ENCODE results near the gene PLA2G4B.
A peak's percentile ranks its signal among the peaks of the same experiment; 100 is the strongest.

Gene PLA2G4B

GRCh38 chr15:41853831-41854230, 15.2 kb downstream of the PLA2G4B start:
- TF ChIP-seq FOXM1 (IDR thresholded peaks at IDR 0.05; ENCODE audit: borderline replicate concordance, low read depth) = no peak
- no peak for TF ChIP-seq NFIC (IDR thresholded peaks at IDR 0.05)
- no peak for TF ChIP-seq TCF12 (IDR thresholded peaks at IDR 0.05; ENCODE audit: low read depth)
- TF ChIP-seq REST (IDR thresholded peaks at IDR 0.05; ENCODE audit: low read depth) = no peak
- no peak for TF ChIP-seq TEAD4 (IDR thresholded peaks at IDR 0.05)
- no peak for TF ChIP-seq CREB1 (IDR thresholded peaks at IDR 0.05; ENCODE audit: low read depth)
- TF ChIP-seq YY1 (IDR thresholded peaks at IDR 0.05; ENCODE audit: low read depth) = no peak
- TF ChIP-seq EP300 (IDR thresholded peaks at IDR 0.05; ENCODE audit: borderline replicate concordance) = no peak
- TF ChIP-seq RAD21 (IDR thresholded peaks at IDR 0.05; ENCODE audit: low read depth) = no peak
- no peak for TF ChIP-seq EGR1 (IDR thresholded peaks at IDR 0.05)
- no peak for TF ChIP-seq ZBTB7A (IDR thresholded peaks at IDR 0.05; ENCODE audit: low read depth)
- TF ChIP-seq CEBPB (IDR thresholded peaks at IDR 0.05) = no peak

- TF ChIP-seq MAX (IDR thresholded peaks at IDR 0.05) (peak; percentile 59), EGR1 (IDR thresholded peaks at IDR 0.05) (no peak), REST (IDR thresholded peaks at IDR 0.05; ENCODE audit: low read depth) (no peak), NFIC (IDR thresholded peaks at IDR 0.05) (peak; percentile 35)
These were observed 15.8 kb downstream of the PLA2G4B start for GRCh38 chr15:41854443-41854842.

GRCh38 chr15:41855261-41855961, 16.8 kb downstream of the PLA2G4B start:
- TF ChIP-seq TCF12 (IDR thresholded peaks at IDR 0.05; ENCODE audit: low read depth) (peak; percentile 39; the same call in 1 of the 2 replicates), NFIC (IDR thresholded peaks at IDR 0.05) (no peak), RAD21 (IDR thresholded peaks at IDR 0.05; ENCODE audit: low read depth) (no peak), YY1 (IDR thresholded peaks at IDR 0.05; ENCODE audit: low read depth) (no peak), REST (IDR thresholded peaks at IDR 0.05; ENCODE audit: low read depth) (no peak), EGR1 (IDR thresholded peaks at IDR 0.05) (peak; percentile 64), ZBTB7A (IDR thresholded peaks at IDR 0.05; ENCODE audit: low read depth) (no peak), MAX (IDR thresholded peaks at IDR 0.05) (no peak), FOXM1 (IDR thresholded peaks at IDR 0.05; ENCODE audit: borderline replicate concordance, low read depth) (no peak), EP300 (IDR thresholded peaks at IDR 0.05; ENCODE audit: borderline replicate concordance) (no peak), CREB1 (IDR thresholded peaks at IDR 0.05; ENCODE audit: low read depth) (no peak), TEAD4 (IDR thresholded peaks at IDR 0.05) (no peak), CEBPB (IDR thresholded peaks at IDR 0.05) (no peak)
- TF ChIP-seq, protein P1, sequence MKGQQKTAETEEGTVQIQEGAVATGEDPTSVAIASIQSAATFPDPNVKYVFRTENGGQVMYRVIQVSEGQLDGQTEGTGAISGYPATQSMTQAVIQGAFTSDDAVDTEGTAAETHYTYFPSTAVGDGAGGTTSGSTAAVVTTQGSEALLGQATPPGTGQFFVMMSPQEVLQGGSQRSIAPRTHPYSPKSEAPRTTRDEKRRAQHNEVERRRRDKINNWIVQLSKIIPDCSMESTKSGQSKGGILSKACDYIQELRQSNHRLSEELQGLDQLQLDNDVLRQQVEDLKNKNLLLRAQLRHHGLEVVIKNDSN (IDR thresholded peaks at IDR 0.05) = no peak

GRCh38 chr15:41856262-41856661, 17.6 kb downstream of the PLA2G4B start:
- TF ChIP-seq ZBTB7A (IDR thresholded peaks at IDR 0.05; ENCODE audit: low read depth) = no peak
- no peak for TF ChIP-seq YY1 (IDR thresholded peaks at IDR 0.05; ENCODE audit: low read depth)
- no peak for TF ChIP-seq TCF12 (IDR thresholded peaks at IDR 0.05; ENCODE audit: low read depth)
- no peak for TF ChIP-seq EGR1 (IDR thresholded peaks at IDR 0.05)
- TF ChIP-seq TAF1 (IDR thresholded peaks at IDR 0.05; ENCODE audit: low read depth) = no peak
- TF ChIP-seq CEBPB (IDR thresholded peaks at IDR 0.05) = no peak
- no peak for TF ChIP-seq MAX (IDR thresholded peaks at IDR 0.05)
- no peak for TF ChIP-seq TEAD4 (IDR thresholded peaks at IDR 0.05)
- TF ChIP-seq, protein P1 (IDR thresholded peaks at IDR 0.05) = no peak
- TF ChIP-seq REST (IDR thresholded peaks at IDR 0.05; ENCODE audit: low read depth) = no peak
- TF ChIP-seq EP300 (IDR thresholded peaks at IDR 0.05; ENCODE audit: borderline replicate concordance) = no peak
- TF ChIP-seq NFIC (IDR thresholded peaks at IDR 0.05) = no peak
- TF ChIP-seq FOXM1 (IDR thresholded peaks at IDR 0.05; ENCODE audit: borderline replicate concordance, low read depth) = no peak
- TF ChIP-seq RAD21 (IDR thresholded peaks at IDR 0.05; ENCODE audit: low read depth) = no peak
- TF ChIP-seq CREB1 (IDR thresholded peaks at IDR 0.05; ENCODE audit: low read depth) = no peak
